NCI-H226 (cell line): ENCODE results near the gene PAM.
A peak's percentile ranks its signal among the peaks of the same experiment; 100 is the strongest.
"Not testable (repeated sequence)": the region's sequence is repeated elsewhere in the genome, so short reads cannot be mapped to it uniquely, and the experiment has no call there.

Experiments used
- DNase-seq: peaks from one replicate; pipeline ENCODE4 v3.0.0-alpha.2; 2015

Gene PAM

GRCh38 chr5:102753889-102754766, 977 bp upstream of the PAM start:
- DNase-seq: no peak

GRCh38 chr5:102755686-102756371, 724 bp downstream of the PAM start:
- DNase-seq: peak; percentile 44

- DNase-seq: no peak
These were observed 3.5 kb downstream of the PAM start for GRCh38 chr5:102758576-102758975.

DNA sequence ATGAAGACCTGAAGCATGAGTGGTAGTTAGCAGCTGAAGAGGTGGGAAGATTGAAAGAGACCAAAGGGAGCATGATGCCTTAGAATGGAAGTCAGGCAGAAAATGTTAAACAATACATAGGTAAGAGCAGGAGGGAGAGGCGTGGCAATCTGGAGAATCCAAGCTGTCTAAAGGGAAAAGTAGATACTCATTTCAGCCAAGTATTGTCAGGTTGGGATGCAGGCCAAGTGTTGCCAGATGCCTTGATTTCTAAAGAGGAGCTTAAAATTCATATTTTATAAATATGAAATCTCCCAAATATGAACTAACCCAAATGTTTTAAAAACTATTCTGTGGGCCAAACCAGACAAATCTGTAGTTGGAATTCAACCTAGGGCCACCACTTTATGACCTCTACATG, 4.2 kb downstream of the PAM start:
- no peak for DNase-seq

DNA sequence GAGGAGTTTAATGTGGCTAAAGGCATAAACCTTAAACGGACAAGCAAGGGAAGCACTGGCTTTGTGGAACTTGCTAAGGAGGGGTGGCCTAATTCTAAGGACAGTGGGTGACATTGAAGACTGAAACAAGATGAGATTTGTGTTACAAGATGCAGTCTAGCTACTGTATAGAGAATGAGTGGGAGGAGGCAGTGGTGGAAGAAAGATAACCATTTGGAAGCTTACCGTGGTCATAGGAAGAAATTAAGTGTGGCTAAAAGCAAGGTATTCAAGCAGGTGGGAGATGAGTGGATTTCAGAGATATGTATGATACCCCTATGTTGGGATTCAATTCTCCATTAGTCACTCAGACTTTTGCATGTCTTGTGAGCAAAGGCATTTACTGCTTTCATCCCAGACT, 4.6 kb downstream of the PAM start:
- DNase-seq: no peak

GRCh38 chr5:102760815-102761214, 5.7 kb downstream of the PAM start:
- no peak for DNase-seq

DNA sequence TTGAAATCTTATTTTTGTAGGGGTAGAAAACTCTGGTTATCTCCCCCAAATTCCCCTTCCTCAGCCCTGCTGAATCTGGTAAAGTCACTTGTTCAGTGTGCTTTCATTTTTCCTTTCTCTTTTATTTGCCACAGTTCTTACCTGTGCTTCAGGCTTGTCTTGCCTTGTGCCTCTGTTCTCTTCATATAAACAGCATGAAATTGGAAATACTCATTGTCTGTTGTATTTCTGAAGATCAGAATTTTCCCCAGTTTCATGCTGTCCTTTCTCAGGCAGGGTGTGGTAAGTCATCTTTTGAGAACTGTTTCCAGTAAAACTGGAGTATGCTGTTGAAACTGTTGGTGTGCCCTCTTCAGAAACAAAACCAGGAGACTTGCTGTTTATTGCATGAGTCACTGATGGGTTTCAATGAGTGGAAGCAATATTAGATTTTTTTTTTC, 7.0 kb downstream of the PAM start:
- DNase-seq: no peak

DNA sequence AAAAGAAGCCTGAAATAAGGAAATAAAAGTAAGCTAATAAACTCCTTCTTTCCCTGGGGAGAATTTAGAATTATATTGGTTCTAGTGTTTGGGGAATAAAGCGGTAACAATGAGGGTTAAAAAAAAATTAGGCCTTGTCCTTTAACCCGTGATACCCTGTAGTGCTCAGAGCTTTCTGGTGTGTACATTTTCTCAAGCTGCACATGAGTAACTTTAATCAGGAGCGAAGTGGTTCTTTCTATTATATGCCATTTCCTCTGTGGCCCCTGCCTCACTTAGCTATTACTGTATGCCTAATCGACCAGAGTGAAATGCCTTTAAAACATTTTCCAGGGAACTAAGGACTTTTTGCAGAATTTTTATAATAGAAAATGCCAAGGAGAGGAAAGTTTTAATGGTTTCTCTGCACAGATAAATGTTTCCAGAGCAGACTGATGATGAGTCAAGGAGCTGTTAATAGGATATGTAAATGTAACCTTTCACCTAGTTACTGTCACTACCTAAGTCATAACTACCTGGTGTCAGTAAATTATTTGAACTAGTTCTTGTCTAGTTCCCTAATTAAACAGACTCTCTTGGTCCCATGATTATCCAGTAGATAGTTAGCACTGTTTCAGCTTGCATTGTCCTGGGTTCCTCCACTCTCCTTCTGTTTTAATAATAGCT, 7.6 kb downstream of the PAM start:
- no peak for DNase-seq

GRCh38 chr5:102763734-102764133, 8.6 kb downstream of the PAM start:
- no peak for DNase-seq

DNA sequence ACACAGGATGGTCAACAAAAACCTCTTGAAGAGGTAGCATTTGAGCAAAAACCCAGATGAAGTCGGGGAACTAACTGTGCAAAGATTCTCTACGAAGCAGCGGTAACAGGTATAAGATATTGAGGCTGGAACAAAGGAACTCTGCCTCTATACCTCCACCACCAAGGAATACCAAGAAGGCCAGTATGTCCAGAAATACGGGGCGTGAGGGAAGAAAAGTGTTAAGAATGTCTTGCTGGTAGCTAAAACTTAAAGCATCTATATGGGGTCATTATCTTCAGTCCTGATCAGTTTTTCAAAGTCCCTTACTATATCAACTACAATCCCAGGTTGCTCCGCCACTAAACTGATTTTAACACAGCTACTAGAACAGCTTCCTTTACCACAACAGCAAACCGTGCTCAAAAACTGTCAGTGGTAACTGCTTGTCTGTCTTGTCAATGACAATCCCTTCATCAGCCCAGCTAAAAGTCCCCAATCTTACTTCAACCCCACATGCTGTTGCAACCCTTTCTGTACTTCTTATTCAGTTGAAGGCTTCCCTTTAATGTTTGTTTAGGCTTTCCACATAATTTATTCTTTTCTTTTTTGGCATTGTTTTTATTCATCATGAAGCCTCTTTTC, 9.4 kb downstream of the PAM start:
- no peak for DNase-seq

- DNase-seq: no peak
These were observed 10.2 kb downstream of the PAM start for GRCh38 chr5:102765350-102765749.

GRCh38 chr5:102766295-102767090, 11.4 kb downstream of the PAM start:
- no peak for DNase-seq

DNA sequence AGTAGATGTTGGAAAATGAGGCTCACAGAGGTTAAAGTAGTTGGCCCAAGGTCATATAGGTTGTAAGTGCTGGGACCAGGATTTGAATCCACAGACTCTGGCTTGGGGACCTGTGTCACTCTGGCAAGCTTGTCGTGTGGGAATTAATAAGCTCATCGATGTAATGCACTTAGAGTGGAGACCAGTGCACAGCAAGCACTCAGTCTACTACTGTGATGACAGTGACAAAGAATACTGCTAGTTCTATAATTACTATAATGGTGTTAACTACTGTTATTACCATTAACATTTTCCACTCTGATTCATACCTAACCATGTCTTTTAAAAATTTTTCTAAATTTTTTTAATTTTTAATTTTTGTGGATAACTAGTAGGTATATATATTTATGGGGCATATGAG, 12.8 kb downstream of the PAM start:
- DNase-seq: no peak

- no peak for DNase-seq
These were observed 15.7 kb downstream of the PAM start for GRCh38 chr5:102770803-102771202.

GRCh38 chr5:102771435-102771834, 16.3 kb downstream of the PAM start:
- DNase-seq: no peak

GRCh38 chr5:102772273-102772672, 17.2 kb downstream of the PAM start:
- no peak for DNase-seq

DNA sequence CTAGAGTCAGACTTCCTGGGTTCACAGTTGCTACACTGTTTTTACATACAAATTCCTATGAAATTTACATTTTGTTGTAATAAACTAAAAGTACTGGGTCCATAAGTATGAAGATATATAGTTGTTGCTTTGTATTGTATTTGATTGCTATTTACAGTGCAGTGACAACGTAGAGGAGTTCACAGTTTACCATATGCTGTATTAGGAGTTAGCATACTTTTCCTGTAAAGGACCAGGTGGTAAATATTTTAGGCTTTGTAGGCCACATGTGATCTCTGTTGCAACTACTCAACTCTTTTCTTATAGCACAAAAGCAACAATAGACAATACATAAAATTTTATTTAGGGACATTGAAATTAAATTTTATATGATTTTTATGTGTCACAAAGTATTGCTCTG, 18.0 kb downstream of the PAM start:
- DNase-seq: no peak

- not testable (repeated sequence) for DNase-seq
These were observed 20.7 kb downstream of the PAM start for GRCh38 chr5:102775756-102776155.

DNA sequence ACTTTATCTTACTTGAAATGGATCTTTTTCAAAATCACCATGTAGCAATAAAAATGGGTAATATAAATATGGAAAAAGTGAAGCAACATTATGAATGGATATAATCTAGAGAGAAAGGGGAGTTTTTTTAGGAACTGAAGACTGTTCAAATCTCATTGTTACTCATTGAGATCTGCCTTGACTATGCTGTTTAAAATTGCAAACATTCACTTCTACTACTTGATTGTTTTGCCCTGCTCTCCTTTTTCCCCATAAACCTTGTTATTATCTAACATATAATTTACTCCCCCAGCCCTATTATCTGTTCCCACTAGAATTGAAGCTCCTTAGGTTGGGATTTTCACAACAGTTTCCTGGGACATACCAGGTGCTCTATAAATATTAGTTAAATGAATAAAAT, 22.0 kb downstream of the PAM start:
- DNase-seq: no peak

GRCh38 chr5:102778478-102778877, 23.4 kb downstream of the PAM start:
- DNase-seq: no peak

DNA sequence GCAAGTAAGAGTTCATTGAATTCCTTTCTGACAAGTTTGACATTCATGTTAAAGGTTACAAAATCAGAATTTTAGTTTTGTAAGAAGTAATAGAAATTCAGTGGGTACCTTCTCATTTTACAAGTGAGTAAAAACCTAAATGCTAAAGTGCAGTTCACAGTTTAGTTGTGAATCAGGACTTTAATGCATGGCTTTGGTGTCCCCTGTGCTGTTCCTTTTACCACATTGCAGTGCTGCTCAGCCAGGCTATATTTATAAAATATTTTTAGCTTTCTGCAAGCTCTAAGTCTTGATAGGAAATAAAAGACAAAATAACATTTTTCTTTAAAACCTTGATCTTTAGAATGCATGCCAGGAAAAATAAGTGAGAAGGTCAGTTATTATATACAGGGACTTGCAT, 26.3 kb downstream of the PAM start:
- DNase-seq: no peak

DNA sequence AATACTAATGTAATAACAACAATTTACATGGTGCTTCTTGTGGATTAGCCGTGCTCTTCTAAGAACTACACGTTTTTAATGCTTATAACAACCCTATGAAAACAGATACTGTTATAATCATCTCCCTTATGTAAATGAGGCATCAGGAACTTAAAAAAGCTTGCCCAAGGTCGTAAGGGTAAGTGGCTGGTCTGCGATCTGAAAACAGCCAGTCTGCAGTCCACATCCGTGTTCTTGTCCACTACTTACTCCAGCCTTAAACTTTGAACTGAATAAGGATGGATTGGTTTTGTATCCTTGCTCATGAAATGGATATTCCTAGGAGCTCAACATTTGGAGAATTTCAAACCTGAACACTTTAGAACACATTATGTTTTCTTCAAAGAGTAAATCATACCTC, 26.7 kb downstream of the PAM start:
- no peak for DNase-seq
